ENCODE data around the gene CRISPLD2. TPM values are rescaled to one million over a fixed set of nuclear protein-coding genes. Genes with fewer than 3 reads are reported as not detected.

Gene CRISPLD2
- total RNA-seq, 1 experiment from 2014 or later, result 9.4 TPM

GRCh38 chr16:84860383-84860782 lies 40.6 kb downstream of the CRISPLD2 start (continued):
- no peak for TF ChIP-seq GTF2I (CRISPR knock-in tag; conservative IDR thresholded peaks at IDR 0.05)

GRCh38 chr16:84861671-84862070 lies 41.9 kb downstream of the CRISPLD2 start:
- Mint-ChIP-seq H3K27me3 (ENCODE audit: low read depth) (no peaks in the 10 kb centered on the region), H3K9me3 (peaks cover 24% of the 10 kb centered on the region), H3K4me3 (no peak overlapping the region), H3K27ac (no peak overlapping the region), H3K36me3 (peaks cover 32% of the 10 kb centered on the region), H3K4me1 (no peaks in the 10 kb centered on the region)
- ChIA-PET POLR2A (no interaction called here), CTCF (interaction anchor here (0.8 kb wide), 1 partner anchor 44 kb away, joined by 4 read pairs; no protein-coding TSS in a partner anchor)
- TF ChIP-seq ERG (CRISPR knock-in tag; IDR thresholded peaks at IDR 0.05) (no peak), HMGXB4 (CRISPR knock-in tag; IDR thresholded peaks at IDR 0.05) (no peak), JUN (CRISPR knock-in tag; IDR thresholded peaks at IDR 0.05) (no peak), ELF4 (CRISPR knock-in tag; IDR thresholded peaks at IDR 0.05; ENCODE audit: low read depth) (no peak), ZMAT4 (CRISPR knock-in tag; IDR thresholded peaks at IDR 0.05) (no peak), SMAD3 (CRISPR knock-in tag; IDR thresholded peaks at IDR 0.05; ENCODE audit: borderline replicate concordance) (no peak), FOXP1 (CRISPR knock-in tag; IDR thresholded peaks at IDR 0.05; ENCODE audit: borderline replicate concordance) (no peak), ZBTB43 (CRISPR knock-in tag; IDR thresholded peaks at IDR 0.05) (no peak), FOXP4 (CRISPR knock-in tag; IDR thresholded peaks at IDR 0.05) (no peak), TP53 (CRISPR knock-in tag; IDR thresholded peaks at IDR 0.05) (no peak), ETV6 (CRISPR knock-in tag; IDR thresholded peaks at IDR 0.05) (no peak), NR1H2 (CRISPR knock-in tag; IDR thresholded peaks at IDR 0.05) (no peak), ATF3 (CRISPR knock-in tag; conservative IDR thresholded peaks at IDR 0.05) (no peak), SOX15 (CRISPR knock-in tag; IDR thresholded peaks at IDR 0.05) (no peak), MYBL2 (CRISPR knock-in tag; IDR thresholded peaks at IDR 0.05) (no peak), PRRX2 (CRISPR knock-in tag; IDR thresholded peaks at IDR 0.05) (no peak), SP1 (CRISPR knock-in tag; conservative IDR thresholded peaks at IDR 0.05) (no peak), ZNF671 (CRISPR knock-in tag; IDR thresholded peaks at IDR 0.05) (no peak), PRDM15 (CRISPR knock-in tag; IDR thresholded peaks at IDR 0.05) (no peak), E2F1 (CRISPR knock-in tag; IDR thresholded peaks at IDR 0.05) (no peak)
- DNase-seq (ENCODE audit: low spot score) (no peak), ATAC-seq (no peak)

All from WTC11 (cell line).